A673 (cell line): ENCODE data around the gene LUC7L2. TPM values are rescaled to one million over a fixed set of nuclear protein-coding genes. Genes with fewer than 3 reads are reported as not detected.
"Not testable (repeated sequence)": the region's sequence is repeated elsewhere in the genome, so short reads cannot be mapped to it uniquely, and the experiment has no call there.

Experiments
- BruUV-seq: library from RNA; stranded (reverse); fragments of 400-500 nt; replicated peaks from 2 replicates; lab custom pipeline; 2021; lab: Mats Ljungman, UMichigan
- CTCF ChIA-PET: fragments of 300-600 bp; sonication (Branson Sonifier 250); formaldehyde crosslinking; loops from one replicate; lab custom pipeline; 2022; ENCODE audit warnings: antibody characterized with exemption; lab: Charles Lee
- POLR2A ChIA-PET: fragments of 300-600 bp; sonication (Branson Sonifier 250); formaldehyde crosslinking; loops from one replicate; lab custom pipeline; 2022; ENCODE audit warnings: antibody characterized with exemption; ENCODE audit not compliant: low non-redundant PET; lab: Charles Lee
- DNase-seq: peaks from one replicate; pipeline ENCODE4 v3.0.0-alpha.2; 2015; ENCODE audit warnings: low spot score
- H3K27ac ChIP-seq: fragments of 200-600 bp; sonication (generic); 2 replicates; pipeline ENCODE4 v1.5.1; 2016; ENCODE audit warnings: mixed run types, low read depth, mild to moderate bottlenecking, mixed read lengths, antibody characterized with exemption, low read length; ENCODE audit not compliant: poor library complexity, severe bottlenecking
- H3K27me3 ChIP-seq: fragments of 200-600 bp; sonication (generic); replicated peaks from 2 replicates; pipeline ENCODE4 v1.6.1; 2017; ENCODE audit warnings: mixed run types, low read depth, mild to moderate bottlenecking, mixed read lengths, antibody characterized with exemption, low read length; ENCODE audit not compliant: insufficient read depth, poor library complexity
- H3K36me3 ChIP-seq: fragments of 200-600 bp; sonication (generic); 2 replicates; pipeline ENCODE4 v1.6.1; 2016; ENCODE audit warnings: mixed run types, mild to moderate bottlenecking, mixed read lengths, antibody characterized with exemption, low read length; ENCODE audit not compliant: insufficient read depth, poor library complexity, severe bottlenecking
- H3K4me1 ChIP-seq: fragments of 200-600 bp; sonication (generic); 2 replicates; pipeline ENCODE4 v1.6.1; 2017; ENCODE audit warnings: mixed run types, mild to moderate bottlenecking, mixed read lengths, antibody characterized with exemption, low read length; ENCODE audit not compliant: insufficient read depth, poor library complexity, severe bottlenecking
- H3K4me3 ChIP-seq: fragments of 200-600 bp; sonication (generic); 2 replicates; pipeline ENCODE4 v1.5.1; 2016; ENCODE audit warnings: low read depth, mixed run types, mild to moderate bottlenecking, mixed read lengths, low read length; ENCODE audit not compliant: poor library complexity, severe bottlenecking
- H3K9me3 ChIP-seq: fragments of 200-600 bp; sonication (generic); 2 replicates; pipeline ENCODE4 v1.6.1; 2016; ENCODE audit warnings: mixed run types, low read depth, mild to moderate bottlenecking, mixed read lengths, antibody characterized with exemption, low read length; ENCODE audit not compliant: poor library complexity, severe bottlenecking
- EZH2 ChIP-seq: fragments of 200-600 bp; sonication (generic); IDR thresholded peaks from 2 replicates; pipeline ENCODE4 v1.6.1; 2017; ENCODE audit warnings: borderline replicate concordance, low read depth, mild to moderate bottlenecking, mixed read lengths, antibody characterized with exemption, low read length; ENCODE audit not compliant: poor library complexity, severe bottlenecking
- intact Hi-C: fragments of 100-400 bp; cut with micrococcal nuclease; formaldehyde crosslinking; loops from one replicate; pipeline ENCODE4 v1.10.0; 2022; ENCODE audit not compliant: unreplicated experiment
- total RNA-seq: library from RNA; stranded (reverse); gene quantifications from 2 replicates; pipeline ENCODE4 v1.2.3, GENCODE V29; 2021
- TF ChIP-seq, protein P1 (sequence below): fragments of 300-800, 200-600 bp; sonication (generic); conservative IDR thresholded peaks from 2 replicates; pipeline ENCODE4 v1.5.1; 2017; ENCODE audit warnings: low read depth, mild to moderate bottlenecking, antibody characterized with exemption, low read length, moderate library complexity, mixed read lengths

The LUC7L2 gene
- total RNA-seq, 1 experiment from 2014 or later = 107 TPM

DNA sequence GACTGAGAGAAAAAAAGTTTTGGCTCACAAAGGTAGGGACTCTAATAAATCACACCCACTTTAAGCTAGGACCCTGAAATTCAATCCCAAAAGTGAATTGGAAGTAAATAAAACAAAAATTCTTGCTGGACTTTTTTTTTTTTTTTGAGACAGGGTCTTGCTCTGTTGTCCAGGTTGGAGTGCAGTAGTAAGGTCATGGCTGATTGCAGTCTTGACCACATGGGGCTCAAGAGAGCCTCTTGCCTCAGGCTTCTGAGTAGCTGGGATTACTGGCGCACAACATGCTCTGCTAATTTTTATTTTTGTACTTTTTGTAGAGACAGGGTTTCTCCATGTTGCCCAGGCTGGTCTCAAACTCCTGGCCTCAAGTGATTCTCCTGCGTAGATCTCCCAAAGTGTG is 5.0 kb upstream of the LUC7L2 start:
- POLR2A ChIA-PET = interaction anchor here (0.6 kb wide), 1 partner anchor 54 kb away, joined by 5 read pairs; no protein-coding TSS in a partner anchor
- intact Hi-C loops = no loop called here

DNA sequence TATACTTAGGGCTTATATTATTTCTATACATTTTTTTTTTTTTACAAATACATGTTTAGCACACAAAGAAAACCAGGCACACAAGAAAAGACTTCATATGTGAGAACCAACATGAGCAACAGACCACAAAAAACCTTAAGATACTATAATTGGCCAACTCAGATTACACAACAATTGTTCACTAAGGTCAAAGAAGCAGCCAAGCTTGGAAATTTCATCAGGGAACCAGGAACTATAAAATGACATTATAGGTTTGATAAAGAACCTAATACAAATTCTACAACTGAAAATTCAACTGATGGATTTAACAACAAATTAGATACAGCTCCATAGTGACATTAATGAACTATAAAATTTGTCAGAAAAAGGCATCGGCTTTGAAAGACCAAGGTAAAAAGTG is 4.4 kb upstream of the LUC7L2 start:
- ChIA-PET CTCF (no interaction called here), POLR2A (no interaction called here)
- Histone ChIP-seq H3K27ac (no peak overlapping the region), H3K4me3 (no peak overlapping the region), H3K27me3 (no peaks in the 10 kb centered on the region), H3K4me1 (no peaks in the 10 kb centered on the region), H3K9me3 (no peaks in the 10 kb centered on the region), H3K36me3 (no peaks in the 10 kb centered on the region)
- intact Hi-C loops = no loop called here
- no TSS peak for BruUV-seq
- TF ChIP-seq EZH2 = no peak
- TF ChIP-seq, protein P1, sequence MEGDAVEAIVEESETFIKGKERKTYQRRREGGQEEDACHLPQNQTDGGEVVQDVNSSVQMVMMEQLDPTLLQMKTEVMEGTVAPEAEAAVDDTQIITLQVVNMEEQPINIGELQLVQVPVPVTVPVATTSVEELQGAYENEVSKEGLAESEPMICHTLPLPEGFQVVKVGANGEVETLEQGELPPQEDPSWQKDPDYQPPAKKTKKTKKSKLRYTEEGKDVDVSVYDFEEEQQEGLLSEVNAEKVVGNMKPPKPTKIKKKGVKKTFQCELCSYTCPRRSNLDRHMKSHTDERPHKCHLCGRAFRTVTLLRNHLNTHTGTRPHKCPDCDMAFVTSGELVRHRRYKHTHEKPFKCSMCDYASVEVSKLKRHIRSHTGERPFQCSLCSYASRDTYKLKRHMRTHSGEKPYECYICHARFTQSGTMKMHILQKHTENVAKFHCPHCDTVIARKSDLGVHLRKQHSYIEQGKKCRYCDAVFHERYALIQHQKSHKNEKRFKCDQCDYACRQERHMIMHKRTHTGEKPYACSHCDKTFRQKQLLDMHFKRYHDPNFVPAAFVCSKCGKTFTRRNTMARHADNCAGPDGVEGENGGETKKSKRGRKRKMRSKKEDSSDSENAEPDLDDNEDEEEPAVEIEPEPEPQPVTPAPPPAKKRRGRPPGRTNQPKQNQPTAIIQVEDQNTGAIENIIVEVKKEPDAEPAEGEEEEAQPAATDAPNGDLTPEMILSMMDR = no peak
- DNase-seq = no peak

More for the DNA sequence above, 5.0 kb upstream of the LUC7L2 start:
- Histone ChIP-seq H3K4me1 (no peaks in the 10 kb centered on the region), H3K36me3 (no peaks in the 10 kb centered on the region), H3K4me3 (no peak overlapping the region), H3K9me3 (no peaks in the 10 kb centered on the region), H3K27me3 (no peaks in the 10 kb centered on the region), H3K27ac (no peak overlapping the region)
- no peak for DNase-seq
- CTCF ChIA-PET = no interaction called here
- no peak for TF ChIP-seq EZH2
- TF ChIP-seq, protein P1 = no peak
- no TSS peak for BruUV-seq

DNA sequence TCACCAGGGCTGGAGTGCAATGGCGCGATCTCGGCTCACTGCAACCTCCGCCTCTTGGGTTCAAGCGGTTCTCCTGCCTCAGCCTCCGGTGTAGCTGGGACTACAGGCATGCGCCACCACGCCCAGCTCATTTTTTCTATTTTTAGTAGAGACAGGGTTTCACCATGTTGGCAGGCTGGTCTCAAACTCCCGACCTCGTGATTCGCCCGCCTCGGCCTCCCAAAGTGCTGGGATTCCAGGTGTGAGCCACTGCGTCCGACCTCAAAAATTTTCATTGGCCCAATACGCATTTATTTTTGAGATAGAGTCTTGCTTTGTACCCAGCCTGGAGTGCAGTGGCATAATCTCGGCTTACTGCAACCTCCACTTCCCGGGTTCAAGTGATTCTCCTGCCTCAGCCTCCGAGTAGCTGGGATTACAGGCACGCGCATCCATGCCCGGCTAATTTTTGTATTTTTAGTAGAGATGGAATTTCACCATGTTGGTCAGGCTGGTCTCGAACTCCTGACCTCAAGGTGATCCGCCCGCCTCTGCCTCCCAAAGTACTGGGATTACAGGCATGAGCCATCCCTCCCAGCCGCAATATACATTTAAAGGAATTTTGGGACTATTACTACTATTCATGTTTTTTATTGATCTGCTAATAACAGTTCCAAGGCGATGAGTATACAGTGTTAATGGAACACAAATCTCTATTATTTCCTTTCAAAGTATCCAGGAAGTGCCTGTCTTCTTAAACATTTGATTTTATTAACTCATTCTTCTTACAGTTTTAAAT is 1.8 kb upstream of the LUC7L2 start:
- Histone ChIP-seq H3K27ac (peak overlapping the region; percentile 97), H3K4me3 (peak overlapping the region; percentile 85), H3K4me1 (peaks cover 16% of the 10 kb centered on the region)
- POLR2A ChIA-PET = interaction anchor here (0.9 kb wide), 1 partner anchor 8 kb away, joined by 18 read pairs; no protein-coding TSS in a partner anchor
- CTCF ChIA-PET, H3K27me3 ChIP-seq, H3K9me3 ChIP-seq, H3K36me3 ChIP-seq, DNase-seq, BruUV-seq: not testable (repeated sequence)
- intact Hi-C loops = loop anchor here (2.0 kb wide), 1 partner anchor 17 kb away; the partner anchor contains the start of gene FMC1
